SK-N-MC (cell line): ENCODE measurements around the gene LSM3.

Experiments
- DNase-seq: peaks from one replicate; pipeline ENCODE4 v3.0.0-alpha.2; 2011; ENCODE audit warnings: low read depth, low spot score
- H3K27ac ChIP-seq: fragments of 200-600 bp; sonication (generic); 2 replicates; pipeline ENCODE4 v1.5.1; 2016; ENCODE audit warnings: mixed run types
- H3K36me3 ChIP-seq: fragments of 200-600 bp; sonication (generic); 2 replicates; pipeline ENCODE4 v1.6.1; 2017; ENCODE audit warnings: antibody characterized with exemption, low read length, mixed read lengths; ENCODE audit not compliant: insufficient read depth
- H3K4me3 ChIP-seq: fragments of 200-600 bp; sonication (generic); 2 replicates; pipeline ENCODE4 v1.5.1; 2016
- H3K9ac ChIP-seq: fragments of 200-600 bp; sonication (generic); 2 replicates; pipeline ENCODE4 v1.8.0; 2017; ENCODE audit warnings: mixed run types, mixed read lengths; ENCODE audit not compliant: insufficient read length
- H3K9me3 ChIP-seq: fragments of 200-600 bp; sonication (generic); 2 replicates; pipeline ENCODE4 v1.6.1; 2017; ENCODE audit warnings: low read depth, mild to moderate bottlenecking, antibody characterized with exemption, low read length, moderate library complexity, mixed read lengths
- EZH2 ChIP-seq: fragments of 200-600 bp; sonication (generic); IDR thresholded peaks from one replicate; pipeline ENCODE4 v1.6.1; 2017; ENCODE audit warnings: antibody characterized with exemption
- FOXP2 ChIP-seq: optimal IDR thresholded peaks from 2 replicates; pipeline ENCODE3; 2011; ENCODE audit warnings: mild to moderate bottlenecking, moderate library complexity; ENCODE audit not compliant: insufficient read depth; ENCODE audit errors: extremely low read length, control extremely low read depth
- POLR2AphosphoS5 ChIP-seq: IDR thresholded peaks from 2 replicates; pipeline ENCODE4 v1.6.1; 2012; ENCODE audit warnings: mild to moderate bottlenecking, low read depth, low read length, borderline replicate concordance

Gene LSM3

GRCh38 chr3:14172496-14172895, 6.1 kb upstream of the LSM3 start:
- H3K36me3 ChIP-seq = peaks cover 44% of the 10 kb centered on the region
- TF ChIP-seq EZH2 (no peak), FOXP2 (no peak), POLR2AphosphoS5 (no peak)
- no peaks in the 10 kb centered on the region for H3K9me3 ChIP-seq
- H3K9ac ChIP-seq = no peak overlapping the region
- no peak overlapping the region for H3K27ac ChIP-seq
- no peak overlapping the region for H3K4me3 ChIP-seq
- DNase-seq = no peak

- no peak overlapping the region for H3K27ac ChIP-seq
- peaks cover 24% of the 10 kb centered on the region for H3K36me3 ChIP-seq
- no peak for DNase-seq
- H3K9me3 ChIP-seq = no peaks in the 10 kb centered on the region
- no peak for TF ChIP-seq FOXP2
- no peak for TF ChIP-seq EZH2
- no peak for TF ChIP-seq POLR2AphosphoS5
- no peak overlapping the region for H3K9ac ChIP-seq
- H3K4me3 ChIP-seq = no peak overlapping the region
Observed at GRCh38 chr3:14174483-14174882, 4.1 kb upstream of the LSM3 start.

- Histone ChIP-seq H3K4me3 (no peak overlapping the region), H3K9ac (no peak overlapping the region), H3K27ac (no peak overlapping the region), H3K36me3 (peaks cover 15% of the 10 kb centered on the region; the same call in 1 of the 2 replicates), H3K9me3 (no peaks in the 10 kb centered on the region)
- DNase-seq = no peak
- TF ChIP-seq EZH2 (no peak), FOXP2 (no peak)
Observed at GRCh38 chr3:14175383-14176037, 3.1 kb upstream of the LSM3 start.

GRCh38 chr3:14177580-14178246, 904 bp upstream of the LSM3 start:
- H3K36me3 ChIP-seq = peaks cover 3% of the 10 kb centered on the region; the same call in 1 of the 2 replicates
- no peaks in the 10 kb centered on the region for H3K9me3 ChIP-seq
- peak overlapping the region; percentile 90 for H3K9ac ChIP-seq
- H3K4me3 ChIP-seq = peak overlapping the region; percentile 88
- H3K27ac ChIP-seq = no peak overlapping the region
- no peak for DNase-seq
- TF ChIP-seq EZH2 (no peak), POLR2AphosphoS5 (no peak), FOXP2 (no peak)

- DNase-seq = no peak
- peak overlapping the region; percentile 60; the same call in 1 of the 2 replicates for H3K27ac ChIP-seq
- H3K9me3 ChIP-seq = no peaks in the 10 kb centered on the region
- peaks cover 8% of the 10 kb centered on the region for H3K36me3 ChIP-seq
- H3K4me3 ChIP-seq = peak overlapping the region; percentile 88
- TF ChIP-seq FOXP2 = no peak
- TF ChIP-seq POLR2AphosphoS5 = no peak
- no peak for TF ChIP-seq EZH2
- H3K9ac ChIP-seq = peak overlapping the region; percentile 97
Observed at GRCh38 chr3:14179114-14179465, 473 bp downstream of the LSM3 start.

- Histone ChIP-seq H3K36me3 (peaks cover 8% of the 10 kb centered on the region), H3K4me3 (peak overlapping the region; percentile 88), H3K9me3 (no peaks in the 10 kb centered on the region), H3K27ac (no peak overlapping the region), H3K9ac (peak overlapping the region; percentile 97)
- TF ChIP-seq FOXP2 (no peak), POLR2AphosphoS5 (no peak), EZH2 (no peak)
- DNase-seq = no peak
Observed at GRCh38 chr3:14179795-14180194, 1.2 kb downstream of the LSM3 start.

GRCh38 chr3:14181253-14181652, 2.6 kb downstream of the LSM3 start:
- Histone ChIP-seq H3K9ac (no peak overlapping the region), H3K36me3 (peaks cover 8% of the 10 kb centered on the region), H3K27ac (no peak overlapping the region), H3K9me3 (no peaks in the 10 kb centered on the region), H3K4me3 (no peak overlapping the region)
- no peak for TF ChIP-seq EZH2
- TF ChIP-seq FOXP2 = no peak
- no peak for TF ChIP-seq POLR2AphosphoS5
- DNase-seq = no peak

- no peak for DNase-seq
- TF ChIP-seq FOXP2 = no peak
- TF ChIP-seq POLR2AphosphoS5 = no peak
- TF ChIP-seq EZH2 = no peak
- no peak overlapping the region for H3K4me3 ChIP-seq
- H3K27ac ChIP-seq = no peak overlapping the region
- no peak overlapping the region for H3K9ac ChIP-seq
- peaks cover 13% of the 10 kb centered on the region for H3K36me3 ChIP-seq
- no peaks in the 10 kb centered on the region for H3K9me3 ChIP-seq
Observed at GRCh38 chr3:14183015-14183577, 4.5 kb downstream of the LSM3 start.
